SHP77 (cell line): ENCODE results near the gene ITGB2.

ENCODE experiments used
- DNase-seq, 2 experiments: peaks; one replicate each; lab custom pipeline; 2025; lab: John Stamatoyannopoulos, UW

Gene ITGB2

GRCh38 chr21:44910229-44911067 lies 10.3 kb downstream of the ITGB2 start:
- peak; percentile 43 to 66 for DNase-seq

GRCh38 chr21:44909719-44910118 lies 11.0 kb downstream of the ITGB2 start:
- no peak for DNase-seq

GRCh38 chr21:44908908-44909307 lies 11.8 kb downstream of the ITGB2 start:
- DNase-seq = no peak

- DNase-seq = no peak
Observed at GRCh38 chr21:44907966-44908895, 12.5 kb downstream of the ITGB2 start.

GRCh38 chr21:44907225-44907965 lies 13.3 kb downstream of the ITGB2 start:
- no peak for DNase-seq

GRCh38 chr21:44905728-44906090 lies 15.0 kb downstream of the ITGB2 start:
- no peak for DNase-seq

GRCh38 chr21:44905016-44905727 lies 15.5 kb downstream of the ITGB2 start:
- no peak for DNase-seq

- no peak for DNase-seq
Observed at GRCh38 chr21:44904141-44904923, 16.4 kb downstream of the ITGB2 start.

GRCh38 chr21:44903689-44904088 lies 17.0 kb downstream of the ITGB2 start:
- no peak for DNase-seq

GRCh38 chr21:44903050-44903685 lies 17.5 kb downstream of the ITGB2 start:
- DNase-seq = no peak

- DNase-seq = no peak
Observed at GRCh38 chr21:44902268-44903049, 18.2 kb downstream of the ITGB2 start.

GRCh38 chr21:44901391-44902074 lies 19.2 kb downstream of the ITGB2 start:
- DNase-seq = no peak

- DNase-seq = no peak
Observed at GRCh38 chr21:44900559-44901251, 20.0 kb downstream of the ITGB2 start.

GRCh38 chr21:44899768-44900558 lies 20.7 kb downstream of the ITGB2 start:
- no peak for DNase-seq

- DNase-seq = no peak
Observed at GRCh38 chr21:44898851-44899767, 21.6 kb downstream of the ITGB2 start.

- no peak for DNase-seq
Observed at GRCh38 chr21:44898011-44898488, 22.6 kb downstream of the ITGB2 start.
